ENCODE measurements around the gene CTTNBP2.

CTTNBP2 gene

DNA sequence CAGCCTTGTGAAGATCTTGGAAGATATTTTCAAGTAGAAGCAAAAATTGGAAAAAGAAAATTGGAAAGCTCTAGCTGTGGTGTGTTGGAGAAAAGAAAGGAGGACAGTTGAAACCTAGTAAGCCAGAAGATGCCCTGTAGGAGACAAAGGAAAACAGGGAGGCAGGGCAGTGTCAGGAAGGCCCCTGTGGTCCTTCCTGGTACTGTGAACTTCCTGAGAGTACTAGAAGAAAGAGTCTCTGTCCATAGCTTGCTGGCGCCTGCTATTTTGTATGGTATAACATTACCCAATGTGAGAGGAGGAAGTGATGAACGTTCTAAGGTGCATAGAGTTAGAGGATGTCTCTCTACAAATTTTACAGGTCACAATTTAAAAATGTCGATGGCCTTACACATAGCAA is 183.1 kb downstream of the CTTNBP2 start:
- FAIRE-seq (no peak), DNase-seq (ENCODE audit: low spot score) (no peak)

DNA sequence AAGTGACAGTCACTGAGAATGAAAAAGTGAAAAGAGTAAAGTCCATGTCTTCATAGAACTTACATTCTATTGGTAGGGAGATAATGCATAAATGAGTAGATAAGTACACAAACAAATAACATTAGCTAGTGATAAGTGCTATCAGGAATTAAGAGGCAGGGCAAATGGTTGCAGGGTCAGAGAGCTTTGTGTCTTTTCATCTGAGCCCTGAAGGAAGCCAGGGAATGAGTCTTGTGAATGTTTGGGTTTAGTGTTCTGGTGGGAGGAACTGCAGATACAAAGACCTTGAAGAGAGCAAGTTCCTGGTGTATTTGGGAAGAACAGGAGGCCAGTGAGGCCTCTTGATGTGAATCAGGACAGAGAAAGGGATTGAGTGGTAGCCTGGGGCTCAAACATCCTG is 183.8 kb downstream of the CTTNBP2 start:
- no peak for FAIRE-seq

DNA sequence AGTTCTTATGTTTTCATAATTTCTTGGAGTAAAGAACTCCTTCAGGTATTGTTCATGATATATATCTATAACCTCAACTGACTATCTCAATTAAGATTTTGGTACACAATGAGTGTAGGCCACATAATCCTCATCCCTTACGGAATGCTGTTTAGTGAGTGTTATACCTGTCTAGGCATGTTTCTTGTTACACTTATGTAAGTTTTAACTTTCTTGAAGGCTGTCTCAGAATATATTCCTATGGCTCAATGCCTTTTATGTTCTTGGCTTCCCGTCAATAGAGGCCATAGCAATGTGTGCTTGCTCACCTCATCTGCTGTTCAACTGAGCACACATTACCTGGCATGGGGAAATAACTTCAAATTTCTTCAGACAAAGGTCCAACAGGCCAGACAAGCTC is 185.1 kb downstream of the CTTNBP2 start:
- DNase-seq (ENCODE audit: low spot score), result no peak
- no peak for FAIRE-seq

More for the DNA sequence above, 183.8 kb downstream of the CTTNBP2 start:
- DNase-seq (ENCODE audit: low spot score), result no peak

- DNase-seq (ENCODE audit: low spot score) (no peak), FAIRE-seq (no peak)
Measured at GRCh38 chr7:117686311-117686935, 186.8 kb downstream of the CTTNBP2 start.

DNA sequence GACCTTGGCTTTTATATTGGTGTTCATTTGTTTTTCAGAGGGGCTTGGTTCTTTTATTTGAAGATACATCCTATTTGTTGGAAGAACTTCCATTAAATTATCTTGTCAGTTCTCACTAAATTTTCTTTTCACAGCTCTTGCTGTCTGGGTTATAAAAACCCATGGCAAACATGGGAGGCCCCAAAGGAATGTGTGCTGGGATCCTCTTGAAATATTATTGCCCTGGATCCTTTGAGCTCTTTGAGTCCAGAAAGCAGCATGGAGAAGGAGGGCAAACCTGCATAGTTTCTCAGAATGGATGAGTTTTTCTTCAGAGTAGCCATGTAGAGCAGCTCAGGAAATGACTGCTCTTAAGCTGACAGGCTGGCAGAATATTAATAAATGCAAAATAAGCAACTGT is 187.4 kb downstream of the CTTNBP2 start:
- FAIRE-seq (no peak), DNase-seq (ENCODE audit: low spot score) (no peak)

GRCh38 chr7:117683430-117684175 is 189.6 kb downstream of the CTTNBP2 start:
- FAIRE-seq (no peak), DNase-seq (ENCODE audit: low spot score) (no peak)

DNA sequence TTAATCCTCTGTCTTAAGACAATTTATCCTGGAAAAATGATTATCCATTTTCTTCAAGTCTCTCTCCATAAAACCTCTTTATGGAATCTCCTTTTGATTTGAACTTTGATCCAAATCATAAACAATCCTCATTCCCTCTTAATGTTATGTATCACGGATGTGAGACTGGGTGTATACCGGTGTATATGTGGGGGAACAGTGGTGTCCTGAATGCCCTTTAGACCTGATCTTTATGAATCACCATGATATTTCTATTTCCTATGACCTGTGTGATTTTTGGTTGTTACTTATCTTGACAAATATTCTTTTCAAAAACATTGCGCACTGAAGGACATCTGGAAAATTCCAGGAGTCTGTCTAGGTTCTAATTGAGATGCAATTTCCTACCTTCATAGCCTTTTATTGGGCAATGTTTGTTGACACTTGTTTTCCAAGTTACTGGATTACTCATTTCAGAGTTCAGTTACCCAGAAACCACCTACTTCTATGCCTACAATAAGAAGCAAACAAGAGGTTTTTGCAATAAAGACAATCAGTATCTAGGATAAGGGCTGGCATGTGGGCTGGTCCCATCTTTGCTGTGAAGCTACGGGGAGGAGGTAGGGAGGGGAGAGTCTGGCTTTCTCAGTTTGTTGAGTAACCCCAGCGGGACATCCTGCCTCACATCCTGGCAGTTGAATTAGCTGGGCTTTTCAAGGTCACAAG is 190.4 kb downstream of the CTTNBP2 start:
- DNase-seq (ENCODE audit: low spot score) (no peak), FAIRE-seq (no peak)

DNA sequence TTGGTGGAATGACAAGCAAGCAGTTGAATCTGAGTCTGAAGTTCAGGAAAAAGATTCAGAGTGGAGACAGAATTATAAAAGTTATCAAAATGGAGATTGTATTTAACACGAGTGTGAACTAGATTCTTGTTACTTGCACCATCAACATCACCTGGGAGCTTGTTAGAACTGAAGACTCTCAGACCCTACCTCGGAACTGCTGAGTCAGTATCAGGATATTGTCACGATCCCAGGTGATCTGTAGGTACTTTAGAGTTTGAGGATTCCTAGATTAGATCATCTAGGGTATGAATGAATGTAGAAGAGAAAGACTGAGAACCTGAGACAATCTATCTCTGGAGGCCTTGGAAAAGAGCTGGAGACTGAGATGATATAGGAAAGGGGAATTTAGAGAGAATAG is 194.1 kb downstream of the CTTNBP2 start:
- FAIRE-seq, result no peak
- DNase-seq (ENCODE audit: low spot score), result no peak

- no peak for DNase-seq (ENCODE audit: low spot score)
- no peak for FAIRE-seq
Measured at GRCh38 chr7:117675497-117676435, 197.5 kb downstream of the CTTNBP2 start.

DNA sequence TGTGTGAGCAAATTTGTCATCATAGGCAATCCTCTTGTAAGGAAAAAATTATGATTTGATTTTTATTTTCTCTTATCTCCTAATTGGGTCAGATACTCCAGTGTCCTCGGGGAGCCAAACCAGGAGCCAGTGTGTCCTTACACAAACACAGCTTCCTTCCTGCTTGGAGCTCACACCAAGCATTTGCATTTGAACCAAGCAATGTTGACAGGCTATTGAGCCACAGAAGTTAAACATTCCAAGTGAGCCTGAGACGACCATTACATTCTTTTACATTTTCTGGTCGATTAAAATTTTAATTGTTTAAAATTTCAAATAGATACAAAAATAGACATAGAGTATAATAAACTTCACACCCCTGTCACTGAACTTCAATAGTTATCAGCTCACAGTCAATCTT is 198.6 kb downstream of the CTTNBP2 start:
- FAIRE-seq (no peak), DNase-seq (ENCODE audit: low spot score) (no peak)

- DNase-seq (ENCODE audit: low spot score) (peak; percentile 25), FAIRE-seq (peak; percentile 77)
Measured at GRCh38 chr7:117673839-117674238, 199.4 kb downstream of the CTTNBP2 start.

- DNase-seq (ENCODE audit: low spot score) (no peak), FAIRE-seq (no peak)
Measured at GRCh38 chr7:117673367-117673766, 199.9 kb downstream of the CTTNBP2 start.

GRCh38 chr7:117672453-117672852 is 200.8 kb downstream of the CTTNBP2 start:
- DNase-seq (ENCODE audit: low spot score) (no peak), FAIRE-seq (no peak)

DNA sequence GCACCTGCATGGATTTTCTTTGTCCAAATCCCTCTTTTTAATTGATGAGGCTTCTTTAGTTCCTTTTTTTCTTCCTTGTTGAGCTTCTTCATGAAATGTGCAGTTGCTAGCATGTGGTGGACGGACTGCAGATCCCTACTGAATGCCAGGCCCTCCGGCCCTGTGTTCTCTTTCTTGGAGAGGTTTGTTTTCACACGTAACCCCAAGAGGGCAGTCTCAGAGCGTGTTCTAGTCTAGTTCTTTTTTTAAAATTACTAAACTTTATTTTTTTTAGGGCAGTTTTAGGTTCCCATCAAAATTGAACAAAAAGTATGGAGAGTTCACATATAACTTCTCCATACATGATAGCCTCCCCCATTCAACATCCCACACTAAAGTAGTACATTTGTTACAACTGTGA is 203.4 kb downstream of the CTTNBP2 start:
- FAIRE-seq, result no peak
- no peak for DNase-seq (ENCODE audit: low spot score)

- FAIRE-seq, result no peak
- DNase-seq (ENCODE audit: low spot score), result no peak
Measured at GRCh38 chr7:117667456-117667855, 205.8 kb downstream of the CTTNBP2 start.

DNA sequence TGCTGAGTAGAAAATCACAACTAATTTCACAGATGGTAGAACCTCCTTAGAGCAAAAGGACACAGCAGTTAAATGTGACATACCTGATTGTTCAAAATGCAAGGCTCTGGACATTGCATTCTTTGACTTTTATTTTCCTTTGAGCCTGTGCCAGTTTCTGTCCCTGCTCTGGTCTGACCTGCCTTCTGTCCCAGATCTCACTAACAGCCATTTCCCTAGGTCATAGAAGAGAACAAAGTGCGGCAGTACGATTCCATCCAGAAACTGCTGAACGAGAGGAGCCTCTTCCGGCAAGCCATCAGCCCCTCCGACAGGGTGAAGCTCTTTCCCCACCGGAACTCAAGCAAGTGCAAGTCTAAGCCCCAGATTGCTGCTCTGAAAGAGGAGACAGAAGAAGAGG is 206.6 kb downstream of the CTTNBP2 start:
- DNase-seq (ENCODE audit: low spot score) (no peak), FAIRE-seq (no peak)

- no peak for FAIRE-seq
- peak; percentile 45 for DNase-seq (ENCODE audit: low spot score)
Measured at GRCh38 chr7:117666031-117666430, 207.2 kb downstream of the CTTNBP2 start.

GRCh38 chr7:117665368-117665767 is 207.9 kb downstream of the CTTNBP2 start:
- DNase-seq (ENCODE audit: low spot score), result no peak
- no peak for FAIRE-seq

GRCh38 chr7:117664047-117664446 is 209.2 kb downstream of the CTTNBP2 start:
- FAIRE-seq (no peak), DNase-seq (ENCODE audit: low spot score) (no peak)

DNA sequence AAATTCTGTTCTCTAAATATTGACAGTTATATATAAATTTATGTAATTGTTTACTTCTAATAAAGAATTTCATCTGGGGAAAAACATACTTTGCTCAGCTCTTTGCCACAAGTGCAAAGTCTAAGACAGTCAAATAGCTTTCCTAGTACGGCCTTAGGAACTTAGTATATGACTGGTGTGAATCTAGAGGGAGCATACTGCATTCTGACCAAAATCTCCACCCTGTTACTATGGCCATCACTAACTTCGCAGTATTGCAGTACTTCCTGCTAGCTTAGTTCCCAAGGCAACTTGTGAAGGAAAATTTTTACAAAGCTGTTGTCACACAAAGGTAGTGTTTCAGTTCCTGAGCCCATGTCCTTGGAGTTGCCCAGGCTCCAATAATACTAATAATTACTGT is 211.9 kb downstream of the CTTNBP2 start:
- DNase-seq (ENCODE audit: low spot score), result no peak
- FAIRE-seq, result no peak
